ENCODE results near the gene DLL3.

- TF ChIP-seq POLR2AphosphoS5 (IDR thresholded peaks at IDR 0.05) (no peak), POLR2A (IDR thresholded peaks at IDR 0.05) (no peak), CTCF (IDR thresholded peaks at IDR 0.05) (no peak)
Measured at GRCh38 chr19:39499932-39500331, 1.2 kb downstream of the DLL3 start.
